ENCODE results near the gene BANP.
"Not testable (repeated sequence)": the region's sequence is repeated elsewhere in the genome, so short reads cannot be mapped to it uniquely, and the experiment has no call there.

Gene BANP

DNA sequence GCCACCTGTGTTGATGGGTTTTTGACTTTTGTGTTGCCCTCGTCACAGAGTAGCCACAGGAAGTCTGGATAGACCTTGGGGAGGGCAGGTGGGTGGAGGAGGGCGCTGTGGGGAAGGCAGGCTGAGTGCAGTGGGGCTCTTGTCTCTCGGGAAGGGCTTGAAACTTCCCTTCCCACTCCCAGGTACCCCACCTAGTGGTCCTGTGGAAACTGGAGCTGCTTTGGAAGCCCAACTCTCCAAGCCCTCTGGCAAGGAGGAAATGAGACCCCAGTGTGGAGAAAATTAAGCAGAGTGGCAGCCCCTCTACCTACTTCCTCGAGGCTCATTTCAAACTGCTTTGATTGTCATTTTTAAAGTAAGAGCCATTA is 24.1 kb upstream of the BANP start:
- DNase-seq: no peak

- no peak for DNase-seq
Measured at GRCh38 chr16:87929986-87930385, 21.2 kb upstream of the BANP start.

- peak; percentile 63 for DNase-seq
Measured at GRCh38 chr16:87930456-87930855, 20.8 kb upstream of the BANP start.

DNA sequence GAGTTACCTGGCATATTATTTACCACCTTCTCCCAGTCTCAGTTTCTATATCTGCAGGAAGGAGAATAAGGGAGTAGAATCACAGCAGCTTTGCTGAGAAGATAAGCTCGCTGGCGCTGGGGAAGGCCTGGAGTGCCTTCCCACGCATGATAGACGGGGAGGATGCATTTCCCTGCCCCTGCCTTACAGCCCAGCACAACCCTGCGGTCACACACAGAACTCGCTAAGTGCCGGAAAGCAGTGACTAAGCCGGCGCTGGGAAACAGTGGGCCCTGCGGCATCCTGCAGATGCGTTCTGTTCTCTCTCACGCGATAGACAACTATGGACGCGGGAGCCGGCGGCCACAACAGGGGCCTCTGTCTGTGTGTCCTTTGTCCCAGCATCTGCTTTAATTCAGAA is 19.7 kb upstream of the BANP start:
- DNase-seq: no peak

GRCh38 chr16:87932475-87933139 is 18.6 kb upstream of the BANP start:
- not testable (repeated sequence) for DNase-seq

GRCh38 chr16:87933140-87933495 is 18.1 kb upstream of the BANP start:
- DNase-seq: no peak

GRCh38 chr16:87934752-87935425 is 16.3 kb upstream of the BANP start:
- not testable (repeated sequence) for DNase-seq

- DNase-seq: not testable (repeated sequence)
Measured at GRCh38 chr16:87936016-87936374, 15.2 kb upstream of the BANP start.

DNA sequence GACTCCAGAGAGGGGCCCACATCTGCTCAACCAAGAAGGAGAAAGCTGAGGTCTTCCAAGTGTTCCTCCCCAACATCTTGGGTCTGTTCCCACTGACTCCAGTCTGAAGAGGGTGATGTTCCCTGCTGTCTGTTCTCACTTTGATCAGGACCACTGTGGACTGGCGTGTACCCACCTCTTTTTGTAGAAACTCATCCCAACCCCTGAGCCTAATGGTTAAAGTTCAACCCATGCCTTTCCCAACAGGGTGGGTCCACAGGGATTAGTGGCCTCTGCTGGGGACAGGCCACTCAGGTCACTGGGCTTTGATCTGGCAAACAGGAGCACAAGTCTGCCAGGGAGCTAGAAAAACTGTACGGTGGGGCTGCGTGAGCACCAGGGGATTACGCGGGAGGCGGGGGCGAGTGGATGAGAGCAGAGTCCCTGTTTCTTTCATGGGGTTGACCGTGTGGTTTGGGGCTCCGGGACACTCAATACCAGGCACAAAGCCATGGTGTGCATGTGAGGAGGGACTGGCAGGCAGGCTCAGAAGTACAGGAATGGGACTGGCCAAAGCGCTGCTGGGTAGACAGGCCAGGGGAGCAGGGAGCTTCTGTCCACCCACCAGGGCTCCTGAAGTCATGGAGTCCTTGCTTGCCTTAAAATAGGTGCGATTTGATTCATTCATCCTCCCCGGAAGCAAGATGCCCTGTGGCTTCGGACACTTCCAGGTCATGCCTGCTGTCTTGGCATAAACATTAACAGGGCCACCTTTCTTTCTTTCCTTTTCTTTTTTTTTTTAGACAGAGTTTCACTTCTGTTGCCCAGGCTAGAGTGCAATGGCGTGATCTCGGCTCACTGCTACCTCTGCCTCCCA is 14.6 kb upstream of the BANP start, which contains the start of gene CA5A:
CA5A (minus strand) TSS at position 155 of the 856 bp plus-strand sequence; CDS start at position 76, 79 bp downstream.
- DNase-seq: no peak

- DNase-seq: not testable (repeated sequence)
Measured at GRCh38 chr16:87937231-87937542, 14.0 kb upstream of the BANP start.

DNA sequence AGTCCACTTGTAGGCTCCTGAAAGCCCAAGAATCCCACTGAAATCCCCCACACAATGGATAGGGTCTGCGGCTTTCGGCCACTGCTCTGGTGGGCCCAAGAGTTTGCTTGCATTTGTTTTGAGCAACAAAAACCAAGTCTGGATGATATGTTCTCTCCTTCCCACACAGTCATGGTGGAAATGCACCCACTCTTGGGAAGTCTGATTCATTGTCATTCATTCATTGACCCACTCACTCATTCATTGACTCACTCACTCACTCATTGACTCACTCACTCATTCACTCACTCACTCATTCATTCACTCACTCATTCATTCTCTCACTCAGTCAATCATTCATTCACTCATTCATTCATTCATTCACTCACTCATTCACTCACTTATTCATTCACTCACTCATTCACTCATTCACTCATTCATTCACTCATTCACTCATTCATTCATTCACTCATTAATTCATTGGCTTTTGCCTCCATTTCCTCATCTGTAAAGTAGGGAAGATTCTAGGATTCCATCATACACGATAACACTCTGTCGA is 12.8 kb upstream of the BANP start:
- DNase-seq: no peak

GRCh38 chr16:87939562-87940423 is 11.4 kb upstream of the BANP start:
- peak; percentile 43 for DNase-seq

GRCh38 chr16:87942680-87943079 is 8.6 kb upstream of the BANP start:
- DNase-seq: no peak

DNA sequence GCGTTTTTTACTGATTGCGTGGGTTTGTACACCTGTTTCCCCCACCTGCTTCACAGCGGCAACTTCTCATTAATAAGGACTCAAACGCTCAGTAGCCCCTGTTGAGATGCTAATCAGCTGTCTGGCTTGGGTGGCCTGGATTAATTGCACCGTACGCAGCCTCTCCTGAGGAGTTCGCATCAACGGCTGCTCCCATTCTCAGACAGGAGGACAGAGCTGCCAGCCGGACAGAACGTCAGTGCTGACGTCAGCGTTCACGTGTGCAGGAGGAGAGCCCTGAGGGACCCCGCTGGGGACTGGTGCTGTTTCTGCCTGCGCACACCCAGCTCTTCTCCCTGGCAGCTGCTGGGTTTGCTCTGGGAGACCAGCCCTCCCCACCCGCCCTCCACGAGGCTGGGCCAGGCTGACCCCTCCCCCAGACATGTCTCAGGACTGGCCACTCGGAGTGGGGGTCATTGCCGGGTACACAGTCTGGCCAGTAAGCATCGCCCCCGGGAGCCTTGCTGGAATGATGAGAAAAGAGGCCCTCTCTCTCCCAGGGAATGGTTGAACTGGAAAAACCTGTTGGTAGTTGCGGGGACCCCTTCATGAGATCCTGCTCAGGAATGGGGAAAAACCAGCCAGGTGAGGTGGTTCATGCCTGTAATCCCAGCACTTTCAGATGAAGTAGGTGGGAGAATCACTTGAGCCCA is 5.7 kb upstream of the BANP start:
- DNase-seq: peak; percentile 64

- DNase-seq: no peak
Measured at GRCh38 chr16:87946596-87947347, 4.5 kb upstream of the BANP start.

DNA sequence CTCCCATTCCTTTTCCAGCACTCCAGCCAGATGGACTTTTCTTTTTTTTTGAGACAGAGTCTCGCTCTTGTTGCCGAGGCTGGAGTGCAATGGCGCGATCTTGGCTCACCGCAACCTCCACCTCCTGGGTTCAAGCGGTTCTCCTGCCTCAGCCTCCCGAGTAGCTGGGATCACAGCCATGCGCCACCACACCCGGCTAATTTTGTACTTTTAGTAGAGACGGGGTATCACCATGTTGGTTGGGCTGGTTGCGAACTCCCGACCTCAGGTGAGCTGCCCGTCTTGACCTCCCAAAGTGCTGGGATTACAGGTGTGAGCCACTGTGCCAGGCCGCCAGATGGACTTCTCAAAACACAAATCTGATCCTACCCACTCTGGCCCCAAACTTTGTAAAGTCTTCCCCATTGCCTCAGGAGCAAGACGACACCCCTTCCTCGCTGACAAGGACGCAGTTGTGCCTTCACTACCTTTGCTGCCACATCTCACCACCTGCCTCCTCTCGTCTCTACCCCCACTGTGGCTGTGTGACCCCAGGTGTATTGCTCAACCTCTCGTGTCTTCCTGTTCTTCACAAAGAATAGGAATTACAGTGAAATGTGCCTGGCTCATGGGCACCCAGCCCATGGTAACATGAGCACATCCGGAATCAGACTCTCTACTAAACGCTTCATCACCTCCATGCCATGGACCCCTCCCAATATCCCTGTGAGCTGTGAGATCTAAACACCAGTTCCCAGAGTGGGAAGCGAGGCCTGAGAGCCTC is 3.7 kb upstream of the BANP start:
- no peak for DNase-seq

DNA sequence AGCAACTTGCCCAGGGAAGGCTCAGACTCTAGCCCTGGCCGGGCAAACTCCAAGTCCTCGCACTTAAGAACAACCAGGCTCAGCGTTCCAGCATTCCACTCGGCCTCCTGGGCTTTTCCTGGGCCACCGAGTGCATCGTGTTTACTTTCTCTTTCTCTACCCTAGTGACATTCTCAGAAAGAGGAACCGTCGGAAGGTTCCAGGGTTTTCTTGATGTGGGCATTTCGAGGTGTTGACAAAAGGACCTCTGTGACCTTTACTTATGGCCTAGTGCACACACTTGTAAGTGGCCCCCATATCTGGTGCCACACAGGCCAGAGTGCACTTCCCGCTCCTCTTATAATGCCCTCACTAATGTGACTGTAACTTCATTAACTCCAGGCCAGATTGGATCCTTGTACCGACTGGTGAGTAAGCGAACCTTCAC is 3.1 kb upstream of the BANP start:
- DNase-seq: peak; percentile 70

GRCh38 chr16:87948735-87949070 is 2.5 kb upstream of the BANP start:
- DNase-seq: no peak

- DNase-seq: no peak
Measured at GRCh38 chr16:87949071-87949744, 2.0 kb upstream of the BANP start.
